Measurements from ENCODE around the gene NAPEPLD. TPM values are rescaled to one million over a fixed set of nuclear protein-coding genes. Genes with fewer than 3 reads are reported as not detected.
A peak's percentile ranks its signal among the peaks of the same experiment; 100 is the strongest.

Gene NAPEPLD
- polyA plus RNA-seq, 3 donors: 1.1 to 2.2 (median 1.6) TPM

GRCh38 chr7:103129702-103130549, 19.0 kb downstream of the NAPEPLD start:
- Mint-ChIP-seq H3K9me3 (no peaks in the 10 kb centered on the region), H3K4me3 (no peak overlapping the region), H3K4me1 (peaks cover 5% of the 10 kb centered on the region), H3K27me3 (ENCODE audit: low read depth in 3 of 3) (no peaks in the 10 kb centered on the region), H3K36me3 (peaks cover 23 to 25% of the 10 kb centered on the region in 2 donors), H3K27ac (no peak overlapping the region)
- H3K4me2 ChIP-seq (replicated peaks; ENCODE audit: extremely low read depth, low read length, poor library complexity, severe bottlenecking): no peak overlapping the region
- no peak overlapping the region for H3K4me3 ChIP-seq (replicated peaks in 1 of 3; ENCODE audit: low read depth in 2 of 3, low read length in 3 of 3)
- no peak overlapping the region for H3K27ac ChIP-seq (ENCODE audit: low read depth in 1 of 2, low read length in 2 of 2)
- H3K4me1 ChIP-seq (ENCODE audit: control insufficient read depth in 1 of 2, insufficient read depth in 2 of 2, low read length in 2 of 2): no peaks in the 10 kb centered on the region
- H3K79me2 ChIP-seq (ENCODE audit: insufficient read depth, low read length): no peaks in the 10 kb centered on the region
- no peaks in the 10 kb centered on the region for H3K27me3 ChIP-seq (ENCODE audit: control insufficient read depth in 2 of 2, insufficient read depth in 2 of 2, low read length in 2 of 2)
- H3K9me3 ChIP-seq (replicated peaks in 1 of 2; ENCODE audit: control insufficient read depth in 1 of 2, insufficient read depth in 1 of 2, low read length in 2 of 2): no peaks in the 10 kb centered on the region
- no peak overlapping the region for H3K9ac ChIP-seq (ENCODE audit: insufficient read depth, low read length, poor library complexity, severe bottlenecking)
- H4K20me1 ChIP-seq (ENCODE audit: insufficient read depth, low read length): no peaks in the 10 kb centered on the region
- H2AFZ ChIP-seq (ENCODE audit: insufficient read depth, low read depth, low read length, poor library complexity, severe bottlenecking): no peak overlapping the region
- peaks cover 8 to 21% of the 10 kb centered on the region in 2 donors for H3K36me3 ChIP-seq (replicated peaks in 1 of 2; ENCODE audit: control insufficient read depth in 1 of 2, insufficient read depth in 2 of 2, low read length in 2 of 2)
- intact Hi-C loops (cut with micrococcal nuclease): no loop called here
- 83% methylated on average over 1 of the region's 6 CpGs for WGBS (ENCODE audit: insufficient coverage)
- TF ChIP-seq, protein P1, sequence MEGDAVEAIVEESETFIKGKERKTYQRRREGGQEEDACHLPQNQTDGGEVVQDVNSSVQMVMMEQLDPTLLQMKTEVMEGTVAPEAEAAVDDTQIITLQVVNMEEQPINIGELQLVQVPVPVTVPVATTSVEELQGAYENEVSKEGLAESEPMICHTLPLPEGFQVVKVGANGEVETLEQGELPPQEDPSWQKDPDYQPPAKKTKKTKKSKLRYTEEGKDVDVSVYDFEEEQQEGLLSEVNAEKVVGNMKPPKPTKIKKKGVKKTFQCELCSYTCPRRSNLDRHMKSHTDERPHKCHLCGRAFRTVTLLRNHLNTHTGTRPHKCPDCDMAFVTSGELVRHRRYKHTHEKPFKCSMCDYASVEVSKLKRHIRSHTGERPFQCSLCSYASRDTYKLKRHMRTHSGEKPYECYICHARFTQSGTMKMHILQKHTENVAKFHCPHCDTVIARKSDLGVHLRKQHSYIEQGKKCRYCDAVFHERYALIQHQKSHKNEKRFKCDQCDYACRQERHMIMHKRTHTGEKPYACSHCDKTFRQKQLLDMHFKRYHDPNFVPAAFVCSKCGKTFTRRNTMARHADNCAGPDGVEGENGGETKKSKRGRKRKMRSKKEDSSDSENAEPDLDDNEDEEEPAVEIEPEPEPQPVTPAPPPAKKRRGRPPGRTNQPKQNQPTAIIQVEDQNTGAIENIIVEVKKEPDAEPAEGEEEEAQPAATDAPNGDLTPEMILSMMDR (IDR thresholded peaks at IDR 0.05): no peak
- no peak for DNase-seq

- TF ChIP-seq, protein P1 (IDR thresholded peaks at IDR 0.05): no peak
- Mint-ChIP-seq H3K4me1 (peaks cover 7% of the 10 kb centered on the region), H3K36me3 (peaks cover 29 to 33% of the 10 kb centered on the region in 2 donors), H3K27ac (peak overlapping the region in 1 of 7 donors; percentile 58), H3K27me3 (ENCODE audit: low read depth in 3 of 3) (no peaks in the 10 kb centered on the region), H3K4me3 (no peak overlapping the region), H3K9me3 (no peaks in the 10 kb centered on the region)
- Histone ChIP-seq H3K27ac (ENCODE audit: low read depth in 1 of 2, low read length in 2 of 2) (no peak overlapping the region), H2AFZ (ENCODE audit: insufficient read depth, low read depth, low read length, poor library complexity, severe bottlenecking) (no peak overlapping the region), H3K9ac (ENCODE audit: insufficient read depth, low read length, poor library complexity, severe bottlenecking) (no peak overlapping the region), H3K27me3 (ENCODE audit: control insufficient read depth in 2 of 2, insufficient read depth in 2 of 2, low read length in 2 of 2) (no peaks in the 10 kb centered on the region), H3K9me3 (replicated peaks in 1 of 2; ENCODE audit: control insufficient read depth in 1 of 2, insufficient read depth in 1 of 2, low read length in 2 of 2) (no peaks in the 10 kb centered on the region), H3K79me2 (ENCODE audit: insufficient read depth, low read length) (no peaks in the 10 kb centered on the region), H3K4me3 (replicated peaks in 1 of 3; ENCODE audit: low read depth in 2 of 3, low read length in 3 of 3) (no peak overlapping the region), H3K4me1 (ENCODE audit: control insufficient read depth in 1 of 2, insufficient read depth in 2 of 2, low read length in 2 of 2) (peaks cover 0 to 3% of the 10 kb centered on the region in 2 donors), H3K4me2 (replicated peaks; ENCODE audit: extremely low read depth, low read length, poor library complexity, severe bottlenecking) (no peak overlapping the region), H3K36me3 (replicated peaks in 1 of 2; ENCODE audit: control insufficient read depth in 1 of 2, insufficient read depth in 2 of 2, low read length in 2 of 2) (peaks cover 12 to 30% of the 10 kb centered on the region in 2 donors), H4K20me1 (ENCODE audit: insufficient read depth, low read length) (no peaks in the 10 kb centered on the region)
- DNase-seq: no peak
- intact Hi-C loops (cut with micrococcal nuclease): no loop called here
- WGBS (ENCODE audit: insufficient coverage): no CpG with 5 or more reads among the region's 2 CpGs
Observed at GRCh38 chr7:103127006-103127405, 21.9 kb downstream of the NAPEPLD start.

Data from CD14-positive monocyte (primary cell).